H1 (cell line): ENCODE data around the gene YEATS2. TPM values are rescaled to one million over a fixed set of nuclear protein-coding genes. Genes with fewer than 3 reads are reported as not detected.

Source experiments
- CTCF ChIA-PET: fragments of 300-600 bp; sonication (Branson Sonifier 250); formaldehyde crosslinking; loops from one replicate; lab custom pipeline; 2021; ENCODE audit not compliant: partially characterized antibody; lab: Charles Lee
- POLR2A ChIA-PET: fragments of 300-600 bp; sonication (Branson Sonifier 250); formaldehyde crosslinking; loops from one replicate; lab custom pipeline; 2021; ENCODE audit warnings: inconsistent platforms; ENCODE audit not compliant: partially characterized antibody; lab: Charles Lee
- DNase-seq, 2 experiments: peaks; one replicate each; pipeline versions ENCODE4 v3.0.0 to v3.0.0-alpha.2; 2010 to 2022; ENCODE audit warnings: low spot score in 2 of 2, low read depth in 1 of 2, mixed read lengths in 1 of 2
- FAIRE-seq: peaks from 2 replicates; lab custom pipeline; 2011; peaks lifted over from hg19 to GRCh38; lab: Jason Lieb, UNC
- H2AFZ ChIP-seq: 2 replicates; pipeline ENCODE4 v1.8.1; 2012; ENCODE audit warnings: low read length, inconsistent platforms
- H2AK5ac ChIP-seq: 2 replicates; pipeline ENCODE4 v1.6.1; 2013; ENCODE audit warnings: low read depth, low read length
- H2BK120ac ChIP-seq: replicated peaks from 2 replicates; pipeline ENCODE3; 2013; ENCODE audit warnings: low read depth, low read length, inconsistent platforms
- H2BK12ac ChIP-seq: 2 replicates; pipeline ENCODE4 v1.6.1; 2013; ENCODE audit warnings: low read depth, low read length
- H2BK15ac ChIP-seq: 2 replicates; pipeline ENCODE4 v1.6.1; 2013; ENCODE audit warnings: low read length
- H2BK20ac ChIP-seq: 2 replicates; pipeline ENCODE4 v1.6.1; 2013; ENCODE audit warnings: low read length
- H2BK5ac ChIP-seq: 2 replicates; pipeline ENCODE4 v1.6.1; 2013; ENCODE audit warnings: low read depth, low read length
- H3K14ac ChIP-seq: 2 replicates; pipeline ENCODE4 v1.6.1; 2013; ENCODE audit warnings: inconsistent platforms; ENCODE audit not compliant: insufficient read length
- H3K18ac ChIP-seq: 2 replicates; pipeline ENCODE4 v1.6.1; 2013; ENCODE audit warnings: low read length; ENCODE audit errors: extremely low read depth
- H3K23ac ChIP-seq: 2 replicates; pipeline ENCODE4 v1.6.1; 2013; ENCODE audit warnings: inconsistent platforms; ENCODE audit not compliant: insufficient read length
- H3K23me2 ChIP-seq: 2 replicates; pipeline ENCODE4 v1.6.1; 2013; ENCODE audit warnings: low read depth, low read length
- H3K27ac ChIP-seq: 2 replicates; pipeline ENCODE4 v1.6.1; 2011; ENCODE audit warnings: low read depth, low read length, inconsistent platforms
- H3K27me3 ChIP-seq, 4 experiments: replicated peaks in 1 of 4; 1 replicate in 1 of 4; 2 replicates in 3 of 4; pipeline versions ENCODE4 v1.6.1 to v1.8.1; 2011 to 2013; ENCODE audit warnings: low read length in 3 of 4, mild to moderate bottlenecking in 3 of 4, inconsistent platforms in 2 of 4, mixed read lengths in 2 of 4, moderate library complexity in 1 of 4; ENCODE audit not compliant: control insufficient read depth in 3 of 4, insufficient read depth in 3 of 4; ENCODE audit errors: extremely low read depth in 1 of 4
- H3K36me3 ChIP-seq, 4 experiments: 2 replicates each; pipeline versions ENCODE4 v1.6.1 to v1.8.1; 2011 to 2013; ENCODE audit warnings: mild to moderate bottlenecking in 4 of 4, low read length in 3 of 4, moderate library complexity in 2 of 4, control low read depth in 1 of 4, inconsistent platforms in 1 of 4; ENCODE audit not compliant: insufficient read depth in 4 of 4, control insufficient read depth in 2 of 4
- H3K4ac ChIP-seq: replicated peaks from 2 replicates; pipeline ENCODE3; 2013; ENCODE audit warnings: low read length, low read depth, mixed read lengths, inconsistent platforms; ENCODE audit not compliant: insufficient read length
- H3K4me1 ChIP-seq, 4 experiments: replicated peaks in 1 of 4; 1 replicate in 1 of 4; 2 replicates in 3 of 4; pipeline versions ENCODE4 v1.6.1 to v1.8.1; 2011 to 2013; ENCODE audit warnings: low read length in 3 of 4, inconsistent platforms in 2 of 4, mixed read lengths in 1 of 4; ENCODE audit not compliant: insufficient read depth in 4 of 4, control insufficient read depth in 3 of 4
- H3K4me2 ChIP-seq, 2 experiments: 2 replicates each; pipeline versions ENCODE4 v1.6.1 to v1.8.1; 2011 to 2013; ENCODE audit warnings: low read depth in 2 of 2, low read length in 2 of 2, control low read depth in 1 of 2, inconsistent platforms in 1 of 2, mild to moderate bottlenecking in 1 of 2; ENCODE audit not compliant: insufficient read depth in 1 of 2
- H3K4me3 ChIP-seq, 4 experiments: fragments of 200-600, 300-600 bp in 1 of 4; sonication (generic), shearing (Covaris generic), sonication (Bioruptor Twin) in 1 of 4; 2 replicates each; pipeline versions ENCODE4 v1.5.1 to v1.8.1; 2011 to 2016; ENCODE audit warnings: low read length in 4 of 4, low read depth in 3 of 4, control low read depth in 2 of 4, inconsistent platforms in 2 of 4, mild to moderate bottlenecking in 2 of 4, mixed read lengths in 1 of 4, moderate library complexity in 1 of 4; ENCODE audit not compliant: insufficient read depth in 2 of 4; ENCODE audit errors: extremely low read depth in 1 of 4
- H3K56ac ChIP-seq: replicated peaks from 2 replicates; pipeline ENCODE3; 2013; ENCODE audit warnings: low read depth, mild to moderate bottlenecking, mixed read lengths, low read length, inconsistent platforms; ENCODE audit not compliant: insufficient read length
- H3K79me1 ChIP-seq: 2 replicates; pipeline ENCODE4 v1.6.1; 2013; ENCODE audit warnings: low read depth, low read length, control low read depth
- H3K79me2 ChIP-seq, 2 experiments: 2 replicates each; pipeline versions ENCODE4 v1.6.1 to v1.8.1; 2012 to 2013; ENCODE audit warnings: low read length in 2 of 2, mild to moderate bottlenecking in 2 of 2, inconsistent platforms in 1 of 2; ENCODE audit not compliant: insufficient read depth in 2 of 2, control insufficient read depth in 1 of 2
- H3K9ac ChIP-seq, 4 experiments: replicated peaks in 1 of 4; 1 replicate in 1 of 4; 2 replicates in 3 of 4; pipeline versions ENCODE4 v1.6.1 to v1.8.1; 2011 to 2013; ENCODE audit warnings: low read depth in 3 of 4, low read length in 3 of 4, control low read depth in 2 of 4, mild to moderate bottlenecking in 2 of 4, moderate library complexity in 2 of 4, inconsistent platforms in 1 of 4; ENCODE audit errors: extremely low read depth in 1 of 4
- H3K9me3 ChIP-seq, 2 experiments: 2 replicates each; pipeline versions ENCODE4 v1.6.1 to v1.8.1; 2012 to 2013; ENCODE audit warnings: mild to moderate bottlenecking in 2 of 2, moderate library complexity in 2 of 2, control low read depth in 1 of 2, inconsistent platforms in 1 of 2, low read depth in 1 of 2, low read length in 1 of 2, mixed read lengths in 1 of 2; ENCODE audit not compliant: insufficient read depth in 2 of 2
- H4K20me1 ChIP-seq, 2 experiments: replicated peaks in 1 of 2; 2 replicates each; pipeline versions ENCODE3 to v1.8.1; 2011 to 2013; ENCODE audit warnings: inconsistent platforms in 2 of 2, low read length in 2 of 2, mild to moderate bottlenecking in 1 of 2; ENCODE audit not compliant: insufficient read depth in 2 of 2, control insufficient read depth in 1 of 2
- H4K5ac ChIP-seq: 2 replicates; pipeline ENCODE4 v1.6.1; 2013; ENCODE audit warnings: low read length, low read depth, mixed read lengths, inconsistent platforms; ENCODE audit not compliant: insufficient read length
- H4K8ac ChIP-seq: 2 replicates; pipeline ENCODE4 v1.8.0; 2013; ENCODE audit warnings: mild to moderate bottlenecking, moderate library complexity, low read length, inconsistent platforms; ENCODE audit not compliant: insufficient read depth; ENCODE audit errors: extremely low read depth
- H4K91ac ChIP-seq: replicated peaks from 2 replicates; pipeline ENCODE3; 2013; ENCODE audit warnings: low read length, mixed read lengths, inconsistent platforms; ENCODE audit not compliant: insufficient read length
- BACH1 ChIP-seq: IDR thresholded peaks from 2 replicates; pipeline ENCODE4 v1.6.1; 2012; ENCODE audit warnings: low read length, improper control_type of control experiment
- BRCA1 ChIP-seq: IDR thresholded peaks from 2 replicates; pipeline ENCODE4 v1.6.1; 2012; ENCODE audit warnings: low read depth, low read length, improper control_type of control experiment
- CEBPB ChIP-seq: IDR thresholded peaks from 2 replicates; pipeline ENCODE4 v1.6.1; 2012; ENCODE audit warnings: low read depth, low read length
- CHD2 ChIP-seq: IDR thresholded peaks from 2 replicates; pipeline ENCODE4 v1.6.1; 2012; ENCODE audit warnings: low read length, improper control_type of control experiment
- PHF8 ChIP-seq: fragments of 200-600 bp; sonication (generic); conservative IDR thresholded peaks from 2 replicates; pipeline ENCODE4 v1.7.1; 2012; ENCODE audit warnings: low read depth, mild to moderate bottlenecking, inconsistent platforms, low read length, moderate library complexity
- POLR2A ChIP-seq, 2 experiments: IDR thresholded peaks; 1 replicate in 1 of 2; 2 replicates in 1 of 2; pipeline ENCODE4 v1.6.1; 2011; ENCODE audit warnings: low read depth in 2 of 2, low read length in 2 of 2, mild to moderate bottlenecking in 2 of 2; ENCODE audit errors: control extremely low read depth in 1 of 2
- WGBS, 2 experiments: shearing (Covaris generic) in 1 of 2; methylation state at CpG; one replicate each; pipeline versions ENCODE4 v1.1.6 to v1.1.7; 2013 to 2015; ENCODE audit warnings: low lambda C conversion rate in 2 of 2, mixed read lengths in 2 of 2, inconsistent platforms in 1 of 2, low coverage in 1 of 2, missing lambda C conversion rate in 1 of 2; ENCODE audit not compliant: insufficient replicate concordance in 2 of 2, insufficient coverage in 1 of 2, insufficient read length in 1 of 2; ENCODE audit errors: extremely low coverage in 1 of 2, missing lambda C conversion rate in 1 of 2; 5-methylcytosine and 5-hydroxymethylcytosine counted together
- long read RNA-seq, 2 experiments: library from RNA in 1 of 2; library from capped mRNA in 1 of 2; stranded (forward); transcript quantifications; one replicate each; pipeline ENCODE4 v2.0.0, GENCODE V29; 2021; ENCODE audit warnings: inconsistent platforms in 1 of 2
- polyA minus RNA-seq, 3 experiments: library from RNA; depleted of rRNA, polyadenylated mRNA; stranded (reverse); fragments of >200 nt; gene quantifications; 1 replicate in 2 of 3; 2 replicates in 1 of 3; pipeline ENCODE4 v1.2.3, GENCODE V29; 2011
- polyA plus RNA-seq, 7 experiments: library from polyadenylated mRNA; depleted of rRNA in 3 of 7; stranded (reverse) in 5 of 7; unstranded in 2 of 7; fragments of >200 nt in 5 of 7; fragments of 200-250 nt in 2 of 7; gene quantifications; 1 replicate in 5 of 7; 2 replicates in 1 of 7; 4 replicates in 1 of 7; pipeline versions ENCODE4 v1.2.1 to v1.2.3, GENCODE V29; 2011 to 2013; ENCODE audit warnings: missing spikeins in 2 of 7, mixed read lengths in 2 of 7
- total RNA-seq: library from RNA; stranded (reverse); fragmentation: NEBNext Ultra II Directional; extraction: Animal tissue kit (Norgen Biotek cat#: 25700); gene quantifications from 2 replicates; pipeline ENCODE4 v1.2.1, GENCODE V29; 2021
- TF ChIP-seq, protein P1 (sequence below), 3 experiments: IDR thresholded peaks; 1 replicate in 2 of 3; 2 replicates in 1 of 3; pipeline versions ENCODE4 v1.5.1 to v1.6.1; 2011; ENCODE audit warnings: low read length in 3 of 3, mild to moderate bottlenecking in 3 of 3, inconsistent platforms in 2 of 3, low read depth in 1 of 3, moderate library complexity in 1 of 3; ENCODE audit not compliant: insufficient read depth in 1 of 3; ENCODE audit errors: control extremely low read depth in 1 of 3

The YEATS2 gene
- total RNA-seq, result 52.6 and 53.7 TPM in 2 replicates
- polyA plus RNA-seq (2011; rRNA removed), result 35.3 and 36.5 TPM in 2 replicates
- polyA plus RNA-seq (2011; cell fraction: cytosol; rRNA removed), result 40.1 TPM
- polyA plus RNA-seq (2011; cell fraction: nucleus; rRNA removed), result 55.8 TPM
- polyA plus RNA-seq (2012, experiment 1 of 2), result 31.8 to 37.2 TPM (median 34.0 TPM) in 4 replicates
- 3.2 TPM for polyA plus RNA-seq (2012, experiment 2 of 2)
- 33.4 TPM for polyA plus RNA-seq (2013, experiment 1 of 2)
- 32.6 TPM for polyA plus RNA-seq (2013, experiment 2 of 2)
- 59.1 and 61.9 TPM in 2 replicates for polyA minus RNA-seq (2011; rRNA and poly(A)+ RNA removed)
- polyA minus RNA-seq (2011; cell fraction: cytosol; rRNA and poly(A)+ RNA removed), result 36.7 TPM
- polyA minus RNA-seq (2011; cell fraction: nucleus; rRNA and poly(A)+ RNA removed), result 64.0 TPM
- long read RNA-seq, experiment 1, partial matches to known transcripts, result 9 of 31 reads
- long read RNA-seq, experiment 1, other reads (novel, unspliced or antisense), result 20 of 31 reads
- long read RNA-seq, experiment 2, partial matches to known transcripts, result 0 of 3 reads
- long read RNA-seq, experiment 2, other reads (novel, unspliced or antisense), result 2 of 3 reads

- Histone ChIP-seq H3K36me3 (peaks cover 0 to 6% (median 0%) of the 10 kb centered on the region in 4 experiments; a peak in 2 of 8 replicates), H3K79me2 (peaks cover 34 to 48% of the 10 kb centered on the region in 2 experiments), H4K8ac (peak within 1 kb of the TSS; percentile 96), H2BK120ac (no peak within 1 kb of the TSS), H2AFZ (peak within 1 kb of the TSS; percentile 97), H3K79me1 (peaks cover 2% of the 10 kb centered on the region; the same call in 1 of the 2 replicates), H4K5ac (peak within 1 kb of the TSS; percentile 89), H2BK12ac (no peak within 1 kb of the TSS; the same call in 1 of the 2 replicates), H3K4ac (peak within 1 kb of the TSS; percentile 4), H3K9me3 (no peaks in the 10 kb centered on the region), H2BK20ac (no peak within 1 kb of the TSS), H2BK5ac (peak within 1 kb of the TSS; percentile 26; the same call in 1 of the 2 replicates), H3K4me2 (peak within 1 kb of the TSS; percentile 71 to 100), H3K27me3 (no peaks in the 10 kb centered on the region), H3K23me2 (peaks cover 10% of the 10 kb centered on the region; the same call in 1 of the 2 replicates), H3K4me1 (peaks cover 0 to 15% (median 3%) of the 10 kb centered on the region in 4 experiments; a peak in 3 of 7 replicates), H3K56ac (peak within 1 kb of the TSS; percentile 96), H3K9ac (peak within 1 kb of the TSS; percentile 90 to 99 (median 94)), H2AK5ac (no peak within 1 kb of the TSS), H3K27ac (peak within 1 kb of the TSS; percentile 98), H4K91ac (peak within 1 kb of the TSS; percentile 3), H4K20me1 (peaks cover 6% of the 10 kb centered on the region in 2 experiments), H3K23ac (no peak within 1 kb of the TSS), H3K14ac (no peak within 1 kb of the TSS), H3K4me3 (peak within 1 kb of the TSS; percentile 59 to 96 (median 94)), H3K18ac (peak within 1 kb of the TSS; percentile 60; the same call in 1 of the 2 replicates), H2BK15ac (0 out of 2 replicates have a peak within 1 kb of the TSS, but pooled peaks have one; percentile 31)
- ChIA-PET CTCF (no interaction called here), POLR2A (interaction anchor here (0.7 to 3.5 kb wide), 12 partner anchors 8 to 267 kb away, joined by 3 to 33 read pairs (median 4); partner anchors contain the start of gene KLHL24)
- DNase-seq (peak; percentile 17 to 87), FAIRE-seq (no peak)
- WGBS, 2 experiments, result 0% methylated on average over 32 of the region's 89 CpGs; no CpG with 5 or more reads in 1 of the 2 experiments
- TF ChIP-seq POLR2A (IDR thresholded peaks at IDR 0.05; ENCODE audit: control extremely low read depth in 1 of 2, low read depth in 2 of 2, low read length in 2 of 2) (peak; percentile 80 to 81), PHF8 (peak; percentile 99), CHD2 (no peak), BRCA1 (no peak), BACH1 (no peak), CEBPB (no peak)
- TF ChIP-seq, protein P1, sequence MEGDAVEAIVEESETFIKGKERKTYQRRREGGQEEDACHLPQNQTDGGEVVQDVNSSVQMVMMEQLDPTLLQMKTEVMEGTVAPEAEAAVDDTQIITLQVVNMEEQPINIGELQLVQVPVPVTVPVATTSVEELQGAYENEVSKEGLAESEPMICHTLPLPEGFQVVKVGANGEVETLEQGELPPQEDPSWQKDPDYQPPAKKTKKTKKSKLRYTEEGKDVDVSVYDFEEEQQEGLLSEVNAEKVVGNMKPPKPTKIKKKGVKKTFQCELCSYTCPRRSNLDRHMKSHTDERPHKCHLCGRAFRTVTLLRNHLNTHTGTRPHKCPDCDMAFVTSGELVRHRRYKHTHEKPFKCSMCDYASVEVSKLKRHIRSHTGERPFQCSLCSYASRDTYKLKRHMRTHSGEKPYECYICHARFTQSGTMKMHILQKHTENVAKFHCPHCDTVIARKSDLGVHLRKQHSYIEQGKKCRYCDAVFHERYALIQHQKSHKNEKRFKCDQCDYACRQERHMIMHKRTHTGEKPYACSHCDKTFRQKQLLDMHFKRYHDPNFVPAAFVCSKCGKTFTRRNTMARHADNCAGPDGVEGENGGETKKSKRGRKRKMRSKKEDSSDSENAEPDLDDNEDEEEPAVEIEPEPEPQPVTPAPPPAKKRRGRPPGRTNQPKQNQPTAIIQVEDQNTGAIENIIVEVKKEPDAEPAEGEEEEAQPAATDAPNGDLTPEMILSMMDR (IDR thresholded peaks at IDR 0.05; ENCODE audit: control extremely low read depth in 1 of 3, insufficient read depth in 1 of 3, low read depth in 1 of 3, low read length in 3 of 3), result no peak
These were observed at the start of gene YEATS2 for GRCh38 chr3:183697610-183698317. TSS of gene YEATS2 (plus strand) at chr3:183697797. CDS start at chr3:183715163, 17,366 bp downstream.
